Suprapubic skin (tissue), 4 donors: ENCODE measurements around the gene STIM2. TPM values are rescaled to one million over a fixed set of nuclear protein-coding genes. Genes with fewer than 3 reads are reported as not detected.

Source experiments
- DNase-seq, 2 donors: peaks; one replicate each; pipeline ENCODE4 v3.0.0-alpha.2; 2019; ENCODE audit warnings: low spot score in 2 of 2
- H3K27ac ChIP-seq: fragments of 200-600 bp; sonication (generic); one replicate; pipeline ENCODE4 v1.5.1; 2019
- H3K27me3 ChIP-seq: fragments of 200-600 bp; sonication (generic); one replicate; pipeline ENCODE4 v1.5.1; 2019
- H3K36me3 ChIP-seq: fragments of 200-600 bp; sonication (generic); one replicate; pipeline ENCODE4 v1.5.1; 2019
- H3K4me1 ChIP-seq: fragments of 200-600 bp; sonication (generic); one replicate; pipeline ENCODE4 v1.5.1; 2019
- H3K4me3 ChIP-seq: fragments of 200-600 bp; sonication (generic); one replicate; pipeline ENCODE4 v1.5.1; 2019; ENCODE audit warnings: mild to moderate bottlenecking
- H3K9me3 ChIP-seq: fragments of 200-600 bp; sonication (generic); one replicate; pipeline ENCODE4 v1.5.1; 2019
- CTCF ChIP-seq, 2 donors: fragments of 200-600 bp in 1 of 2; fragments of 450-650 bp in 1 of 2; sonication (generic) in 1 of 2; IDR thresholded peaks; one replicate each; pipeline ENCODE4 v1.5.1; 2016 to 2019; ENCODE audit warnings: antibody characterized with exemption in 2 of 2, mild to moderate bottlenecking in 1 of 2, moderate library complexity in 1 of 2
- EP300 ChIP-seq: sonication (generic); formaldehyde crosslinking; IDR thresholded peaks from one replicate; pipeline ENCODE4 v1.6.1; 2017; ENCODE audit warnings: antibody characterized with exemption
- POLR2A ChIP-seq, 2 donors: fragments of 450-650 bp; IDR thresholded peaks; one replicate each; pipeline ENCODE4 v1.6.1; 2017; ENCODE audit warnings: antibody characterized with exemption in 2 of 2, mild to moderate bottlenecking in 2 of 2, moderate library complexity in 2 of 2
- POLR2AphosphoS5 ChIP-seq, 3 donors: sonication (generic); formaldehyde crosslinking; IDR thresholded peaks; one replicate each; pipeline ENCODE4 v1.6.1; 2017; ENCODE audit warnings: antibody characterized with exemption in 3 of 3
- WGBS: methylation state at CpG from one replicate; pipeline ENCODE4 v1.1.5; 2018; 5-methylcytosine and 5-hydroxymethylcytosine counted together
- total RNA-seq, 4 donors: library from RNA; depleted of rRNA; stranded (reverse); fragments of >200 nt; gene quantifications; one replicate each; pipeline ENCODE4 v1.1.0, GENCODE V29; 2016

Gene STIM2
- total RNA-seq, 4 donors from 2014 or later, result 20.2 to 37.3 (median 27.5) TPM

GRCh38 chr4:26999689-27000088 is 139.0 kb downstream of the STIM2 start:
- DNase-seq, result no peak
- Histone ChIP-seq H3K27ac (no peak overlapping the region), H3K4me3 (no peak overlapping the region), H3K9me3 (no peaks in the 10 kb centered on the region), H3K36me3 (no peaks in the 10 kb centered on the region), H3K4me1 (peaks cover 3% of the 10 kb centered on the region), H3K27me3 (no peaks in the 10 kb centered on the region)
- no peak for TF ChIP-seq POLR2A (IDR thresholded peaks at IDR 0.05)

- no peaks in the 10 kb centered on the region for H3K9me3 ChIP-seq
- no peak for DNase-seq
- no peak overlapping the region for H3K27ac ChIP-seq
- no peaks in the 10 kb centered on the region for H3K4me1 ChIP-seq
- H3K27me3 ChIP-seq, result no peaks in the 10 kb centered on the region
- WGBS, result 96% methylated on average over 2 of the region's 2 CpGs
- no peaks in the 10 kb centered on the region for H3K36me3 ChIP-seq
- TF ChIP-seq POLR2A (IDR thresholded peaks at IDR 0.05) (no peak), POLR2AphosphoS5 (IDR thresholded peaks at IDR 0.05) (no peak), CTCF (IDR thresholded peaks at IDR 0.05) (no peak), EP300 (no peak)
- H3K4me3 ChIP-seq, result no peak overlapping the region
Measured at GRCh38 chr4:27000122-27000521, 139.5 kb downstream of the STIM2 start.

- 95% methylated on average over 1 of the region's 1 CpG for WGBS
- DNase-seq, result no peak
Measured at GRCh38 chr4:27000820-27001219, 140.2 kb downstream of the STIM2 start.

GRCh38 chr4:27001398-27002164 is 140.9 kb downstream of the STIM2 start:
- no peak for DNase-seq
- no peaks in the 10 kb centered on the region for H3K9me3 ChIP-seq
- no peaks in the 10 kb centered on the region for H3K36me3 ChIP-seq
- 94% methylated on average over 4 of the region's 4 CpGs for WGBS
- TF ChIP-seq EP300 (no peak), POLR2A (IDR thresholded peaks at IDR 0.05) (no peak), POLR2AphosphoS5 (IDR thresholded peaks at IDR 0.05) (no peak), CTCF (IDR thresholded peaks at IDR 0.05) (no peak)
- H3K27ac ChIP-seq, result no peak overlapping the region
- H3K27me3 ChIP-seq, result no peaks in the 10 kb centered on the region
- no peaks in the 10 kb centered on the region for H3K4me1 ChIP-seq
- H3K4me3 ChIP-seq, result no peak overlapping the region

More at GRCh38 chr4:27000820-27001219, 140.2 kb downstream of the STIM2 start:
- no peaks in the 10 kb centered on the region for H3K36me3 ChIP-seq
- no peak overlapping the region for H3K27ac ChIP-seq
- TF ChIP-seq CTCF (IDR thresholded peaks at IDR 0.05) (peak in 1 of 2 donors; percentile 25), POLR2AphosphoS5 (IDR thresholded peaks at IDR 0.05) (no peak), EP300 (no peak), POLR2A (IDR thresholded peaks at IDR 0.05) (no peak)
- no peaks in the 10 kb centered on the region for H3K9me3 ChIP-seq
- no peak overlapping the region for H3K4me3 ChIP-seq
- no peaks in the 10 kb centered on the region for H3K27me3 ChIP-seq
- no peaks in the 10 kb centered on the region for H3K4me1 ChIP-seq

- Histone ChIP-seq H3K36me3 (peaks cover under 1% of the 10 kb centered on the region), H3K4me1 (no peaks in the 10 kb centered on the region), H3K9me3 (no peaks in the 10 kb centered on the region), H3K27ac (no peak overlapping the region), H3K4me3 (no peak overlapping the region), H3K27me3 (no peaks in the 10 kb centered on the region)
- TF ChIP-seq POLR2A (IDR thresholded peaks at IDR 0.05) (no peak), POLR2AphosphoS5 (IDR thresholded peaks at IDR 0.05) (no peak), EP300 (no peak), CTCF (IDR thresholded peaks at IDR 0.05) (no peak)
- WGBS, result 77% methylated on average over 5 of the region's 5 CpGs
- no peak for DNase-seq
Measured at GRCh38 chr4:27003642-27004113, 143.0 kb downstream of the STIM2 start.
